Measurements from ENCODE around the gene SPNS2.

GRCh38 chr17:4492721-4493561 is 5.7 kb upstream of the SPNS2 start:
- TF ChIP-seq CTCF (conservative IDR thresholded peaks at IDR 0.05 in 1 of 2, IDR thresholded peaks at IDR 0.05 in 1 of 2; ENCODE audit: low read depth in 1 of 2, low read length in 2 of 2) (no peak), EZH2 (IDR thresholded peaks at IDR 0.05; ENCODE audit: low read length, missing control alignments) (no peak)
